Ecto neural progenitor cell (in vitro differentiated cells): Measurements from ENCODE around the gene ANXA4.
"Not testable (repeated sequence)": the region's sequence is repeated elsewhere in the genome, so short reads cannot be mapped to it uniquely, and the experiment has no call there.

Experiments used
- DNase-seq: peaks from one replicate; pipeline ENCODE4 v3.0.0-alpha.2; 2018; ENCODE audit warnings: low spot score

The ANXA4 gene

DNA sequence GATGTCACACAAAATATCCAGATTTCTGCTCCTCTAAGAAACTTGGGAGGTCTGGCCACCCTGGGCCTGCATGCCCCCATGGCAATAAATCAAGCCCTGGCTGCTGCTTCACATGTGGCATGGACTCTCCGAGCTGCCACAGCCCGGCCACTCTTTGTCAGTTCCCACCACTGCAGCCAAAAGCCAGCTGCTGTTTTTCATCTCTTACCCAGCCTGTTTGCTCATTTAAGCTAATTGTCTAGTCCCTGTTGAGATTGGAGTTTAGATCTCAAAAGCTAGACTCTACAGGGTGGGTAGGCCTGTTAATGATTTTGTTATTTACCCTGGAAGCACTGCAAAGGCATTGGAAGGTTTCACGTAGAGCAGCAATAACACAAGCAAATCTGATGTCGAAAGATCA is 20.9 kb upstream of the ANXA4 start:
- no peak for DNase-seq

DNA sequence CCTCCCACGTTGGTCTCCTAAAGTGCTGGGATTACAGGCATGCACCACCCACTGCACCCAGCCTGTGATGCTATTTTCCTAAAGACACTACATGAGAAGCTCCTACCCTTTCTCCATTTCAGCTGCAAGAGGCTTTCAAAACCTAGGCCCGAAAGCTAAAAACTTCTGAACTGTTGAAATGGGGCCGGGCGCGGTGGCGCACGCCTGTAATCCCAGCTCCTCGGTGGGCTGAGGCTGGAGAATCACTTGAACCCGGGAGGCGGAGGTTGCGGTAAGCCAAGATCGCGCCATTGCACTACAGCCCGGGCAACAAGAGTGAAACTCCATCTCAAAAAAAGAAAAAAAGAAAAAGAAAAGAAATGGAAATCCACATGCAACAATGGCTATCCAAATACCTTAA is 18.1 kb upstream of the ANXA4 start:
- DNase-seq, result no peak

DNA sequence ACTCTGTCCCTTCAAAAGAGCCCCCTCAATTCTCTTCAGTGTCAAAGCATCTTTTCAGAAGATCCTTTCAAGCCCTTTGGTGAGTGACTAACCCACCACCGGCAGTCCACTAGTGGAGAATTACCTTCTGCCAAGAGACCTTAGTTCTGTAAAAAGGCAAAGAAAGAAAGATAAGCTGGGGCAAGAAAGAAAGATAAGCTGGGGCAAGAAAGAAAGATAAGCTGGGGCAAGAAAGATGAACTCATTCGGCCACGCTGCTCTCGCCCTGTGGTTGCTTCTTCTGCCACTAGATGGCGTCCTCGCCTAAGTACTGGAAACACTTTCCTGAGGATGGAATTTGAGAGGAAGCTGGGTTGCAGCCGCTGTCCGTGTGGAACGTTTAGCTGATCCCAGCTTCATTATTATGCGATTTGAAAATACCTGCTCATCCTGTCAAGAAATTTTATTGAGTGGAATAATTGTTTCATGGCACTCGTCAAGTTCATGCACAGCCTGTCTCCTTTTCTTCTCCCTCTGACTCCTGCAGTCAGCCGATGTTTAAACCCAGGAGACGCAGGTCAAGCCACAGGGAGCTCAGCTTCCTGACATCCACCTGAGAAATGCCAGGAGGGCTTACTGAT is 17.3 kb upstream of the ANXA4 start:
- DNase-seq, result peak; percentile 88

DNA sequence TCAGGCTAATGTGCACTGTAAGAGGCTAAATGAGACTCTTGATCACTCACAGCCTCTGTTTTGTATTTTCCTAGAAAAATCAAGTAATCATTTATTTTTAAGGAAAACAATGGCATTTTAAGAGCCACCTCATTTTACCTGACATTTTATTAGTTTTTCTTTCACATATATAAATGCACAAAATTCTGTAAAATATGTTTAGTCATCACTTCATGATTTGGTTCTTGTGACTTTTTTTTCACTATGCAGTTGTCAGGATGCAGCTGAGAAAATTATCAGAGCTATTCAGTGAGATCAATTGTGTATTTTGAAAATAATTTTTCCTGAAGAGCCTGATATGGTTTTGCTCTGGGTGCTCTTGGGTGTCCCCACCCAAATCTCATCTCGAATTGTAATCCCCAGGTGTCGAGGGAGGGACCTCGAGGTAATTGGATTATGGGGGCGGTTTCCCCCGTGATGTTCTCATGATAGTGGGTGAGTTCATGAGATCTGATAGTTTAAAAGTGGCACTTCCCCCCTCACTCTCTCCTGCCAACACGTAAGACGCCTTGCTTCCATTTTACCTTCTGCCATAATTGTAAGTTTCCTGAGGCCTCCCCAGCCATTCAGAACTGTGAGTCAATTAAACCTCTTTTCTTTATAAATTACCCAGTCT is 16.1 kb upstream of the ANXA4 start:
- no peak for DNase-seq

DNA sequence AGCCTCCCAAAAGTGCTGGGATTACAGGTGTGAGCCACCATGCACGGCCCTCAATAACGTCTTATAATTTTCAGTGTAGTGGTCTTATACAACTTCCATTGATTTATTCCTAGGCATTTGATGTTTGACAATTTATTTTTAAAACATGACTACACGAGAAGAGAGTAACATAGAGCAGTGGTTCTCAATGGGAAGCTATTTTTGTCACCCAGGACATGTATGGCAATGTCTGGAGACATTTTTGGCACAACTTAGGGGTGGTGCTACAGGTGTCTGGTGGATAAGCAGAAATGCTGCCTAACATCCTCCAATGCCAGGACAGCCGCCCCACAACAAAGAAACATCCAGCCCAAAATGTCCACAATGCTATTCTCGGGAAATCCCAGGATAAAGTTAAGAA is 12.7 kb upstream of the ANXA4 start:
- no peak for DNase-seq

DNA sequence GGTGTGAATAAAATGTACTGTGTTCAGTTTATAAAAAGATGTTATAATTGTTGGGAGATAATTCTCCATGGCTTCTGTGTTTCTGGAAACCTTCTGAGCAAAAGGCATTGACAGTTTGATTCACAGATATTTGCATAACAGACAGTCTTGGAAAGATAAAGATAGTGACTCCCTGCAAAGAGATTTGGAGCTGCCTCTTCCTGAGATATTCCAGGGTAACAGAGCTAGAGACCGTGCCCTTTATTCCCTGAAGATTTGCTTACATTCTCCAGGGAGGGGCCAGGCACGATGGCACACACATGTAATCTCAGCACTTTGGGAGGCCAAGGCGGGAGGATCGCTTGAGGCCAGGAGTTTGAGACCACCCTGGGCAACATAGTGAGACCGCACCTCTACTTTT is 12.2 kb upstream of the ANXA4 start:
- no peak for DNase-seq

DNA sequence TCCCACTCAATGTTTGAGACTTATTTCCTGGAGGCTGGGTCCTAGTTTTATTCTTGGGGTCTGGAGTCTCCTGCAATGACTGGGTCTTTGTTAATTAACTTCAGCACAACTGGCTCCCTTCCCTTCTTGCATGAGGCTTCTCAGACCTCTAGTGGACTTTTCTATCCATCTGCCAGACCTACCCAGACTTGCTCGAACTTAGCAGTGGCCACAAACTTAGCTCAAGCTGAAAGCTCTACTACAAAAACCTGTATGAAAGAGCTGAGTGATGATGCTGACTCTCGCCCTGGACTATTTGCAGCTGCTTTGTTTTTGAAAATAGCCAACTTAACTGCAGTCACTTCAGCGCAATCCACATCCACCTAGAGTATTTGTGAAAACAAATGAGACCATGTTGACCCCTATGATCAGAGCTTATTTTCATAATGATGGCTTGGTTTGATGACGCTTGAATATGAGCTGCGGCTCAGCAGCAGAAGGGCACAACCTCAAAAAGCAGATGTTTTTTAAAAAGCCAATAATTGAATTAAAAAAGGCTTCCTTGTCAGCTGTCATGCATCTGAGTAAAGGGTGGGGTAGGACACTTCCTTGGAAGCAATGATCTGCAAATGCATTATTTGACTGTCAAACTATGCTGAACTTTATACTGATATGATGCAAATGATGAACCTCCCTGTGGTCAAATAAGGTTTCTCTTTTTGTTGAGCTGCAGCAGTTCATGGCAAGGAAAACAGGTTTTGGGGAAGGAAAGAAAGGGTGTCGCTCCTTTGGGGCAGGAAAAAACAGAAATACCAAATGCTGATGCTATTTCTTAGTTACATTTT is 10.6 kb upstream of the ANXA4 start:
- no peak for DNase-seq

DNA sequence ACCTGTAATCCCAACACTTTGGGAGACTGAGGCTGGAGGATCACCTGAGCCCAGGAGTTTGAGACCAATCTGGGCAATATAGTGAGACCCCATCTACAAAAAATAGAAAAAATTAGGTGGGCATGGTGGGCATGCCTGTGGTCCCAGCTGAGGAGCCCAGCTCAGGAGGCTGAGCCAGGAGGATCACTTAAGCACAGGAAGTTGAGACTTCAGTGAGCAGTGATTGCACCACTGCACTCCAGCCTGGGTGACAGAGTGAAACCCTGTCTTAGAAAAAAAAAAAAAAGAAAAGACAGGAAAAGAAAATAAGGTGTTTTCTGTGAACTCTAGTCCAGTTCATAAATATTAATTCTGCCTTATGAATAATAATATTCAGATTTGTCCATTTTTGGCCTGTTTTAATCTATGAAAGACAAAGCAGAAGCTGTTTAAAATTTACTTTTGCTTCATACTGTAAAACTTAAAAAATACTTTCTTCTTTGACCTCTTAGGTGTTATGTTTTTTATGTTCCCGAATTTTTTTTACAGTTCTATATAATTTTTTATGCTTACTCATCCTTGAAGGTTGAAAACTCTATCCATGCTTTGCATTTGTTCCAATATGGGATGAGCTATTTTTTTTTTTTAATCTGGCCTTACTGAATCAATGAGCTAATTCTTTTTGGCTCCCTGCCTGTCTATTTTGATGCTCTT is 8.4 kb upstream of the ANXA4 start:
- DNase-seq, result no peak

DNA sequence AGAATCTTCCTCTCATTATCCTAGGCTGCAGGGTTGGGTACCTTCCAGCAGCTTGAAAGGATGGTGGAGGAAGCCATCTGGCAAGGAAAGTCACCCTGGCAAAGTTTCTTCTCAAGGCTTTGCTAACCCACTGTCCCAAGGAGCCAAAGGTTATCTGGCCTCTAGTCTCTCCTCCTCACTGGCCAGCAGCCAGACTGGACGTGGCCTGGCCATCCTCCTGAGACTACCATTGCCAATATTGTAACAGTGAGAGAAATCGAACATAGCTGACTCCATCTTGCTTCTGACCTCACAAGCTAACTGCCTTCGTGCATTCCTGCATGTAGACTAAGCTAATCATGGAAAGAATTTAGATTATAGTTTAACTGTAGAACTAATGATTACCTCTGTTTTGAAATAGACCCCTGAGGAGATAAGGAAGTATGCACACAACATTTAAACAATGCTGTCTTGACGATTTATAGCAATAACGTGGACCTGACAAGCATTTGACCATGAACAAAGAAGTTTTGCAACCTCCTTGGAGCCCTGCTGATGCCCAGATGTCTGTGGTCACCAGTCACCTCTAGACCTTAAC is 7.8 kb upstream of the ANXA4 start:
- DNase-seq, result no peak

DNA sequence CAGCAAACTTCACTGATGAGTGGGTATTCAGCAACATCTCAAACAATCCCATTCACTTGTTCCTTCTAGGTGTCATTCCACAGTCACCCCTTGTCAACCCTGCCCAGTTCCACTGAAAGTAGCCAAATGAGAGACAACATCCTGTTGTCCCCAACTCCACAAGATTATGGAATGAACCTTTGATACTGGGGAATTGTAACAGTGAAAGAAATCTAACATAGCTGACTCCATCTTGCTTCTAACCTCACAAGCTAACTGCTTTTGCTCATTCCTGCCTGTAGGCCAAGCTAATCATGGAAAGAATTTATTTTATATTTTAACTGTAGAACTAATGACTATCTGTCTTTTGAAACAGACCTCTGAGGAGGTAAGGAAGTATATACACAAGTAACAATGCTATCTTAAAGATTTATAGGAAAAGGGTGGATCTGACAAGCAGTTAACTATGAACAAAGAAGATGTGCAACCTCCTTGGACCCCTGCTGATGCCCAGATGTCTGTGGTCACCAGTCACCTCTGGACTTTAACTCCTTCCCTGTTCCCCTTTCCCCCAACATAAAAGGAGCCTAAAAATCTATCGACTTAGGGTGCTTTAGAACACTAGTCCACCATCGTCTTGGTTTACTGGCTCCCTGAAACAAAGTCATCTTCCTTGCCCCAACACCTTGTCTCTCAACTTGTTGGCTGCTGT is 6.9 kb upstream of the ANXA4 start:
- DNase-seq, result no peak

DNA sequence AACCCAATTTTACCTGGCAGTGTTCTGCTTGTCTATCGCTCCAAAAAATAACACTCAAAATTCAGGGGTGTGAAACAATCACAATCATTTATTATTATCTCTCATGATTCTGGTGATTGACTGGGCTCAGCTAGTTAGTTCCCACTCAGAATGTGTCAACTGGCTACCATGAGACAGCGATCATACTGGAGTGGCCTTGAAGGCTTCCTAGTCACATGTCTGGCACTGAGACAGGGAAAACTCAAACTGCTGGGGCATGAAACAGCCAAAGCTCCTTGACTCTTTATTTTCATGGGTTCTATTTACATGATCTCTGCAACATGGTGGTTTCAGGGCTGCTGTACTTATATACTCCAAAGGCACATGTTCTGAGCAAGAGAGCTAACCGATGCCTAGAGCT is 6.2 kb upstream of the ANXA4 start:
- no peak for DNase-seq

DNA sequence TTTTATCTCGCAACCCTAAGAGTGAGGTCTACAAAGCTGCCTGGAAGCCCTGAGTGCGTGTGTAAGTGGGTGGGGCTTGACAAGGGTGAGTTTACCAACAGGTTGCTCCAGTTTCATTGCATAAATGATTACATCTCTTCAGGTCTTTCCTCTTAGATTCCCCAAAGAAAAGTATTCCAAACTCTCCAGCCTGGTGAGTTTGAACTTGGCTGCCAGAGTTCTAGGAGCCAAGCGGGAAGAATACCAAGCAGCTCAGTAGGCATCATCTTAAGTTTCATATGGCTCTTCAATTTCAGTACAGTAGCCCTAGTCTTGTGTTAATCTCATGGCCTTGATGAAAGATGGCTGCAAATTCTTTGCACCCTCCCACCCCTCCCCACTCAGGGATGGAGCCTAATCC is 3.8 kb upstream of the ANXA4 start:
- not testable (repeated sequence) for DNase-seq

DNA sequence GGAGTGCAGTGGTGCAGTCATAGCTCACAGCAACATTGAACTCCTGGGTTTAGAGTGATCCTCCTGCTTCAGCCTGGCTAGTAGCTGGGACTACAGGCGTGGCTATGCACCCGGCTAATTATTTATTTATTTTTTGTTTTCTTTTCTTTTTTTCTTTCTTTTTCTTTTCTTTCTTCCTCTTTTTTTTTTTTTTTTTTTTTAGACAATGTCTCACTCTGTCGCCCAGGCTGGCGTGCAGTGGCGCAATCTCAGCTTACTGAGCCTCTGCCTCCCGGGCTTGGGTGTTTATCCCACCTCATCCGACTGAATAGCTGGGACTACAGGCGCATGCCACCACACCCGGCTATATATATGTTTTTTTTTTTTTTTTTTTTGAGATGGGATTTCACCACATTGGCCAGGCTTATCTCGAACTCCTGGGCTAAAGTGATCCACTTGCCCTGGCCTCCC is 1.4 kb upstream of the ANXA4 start:
- no peak for DNase-seq

DNA sequence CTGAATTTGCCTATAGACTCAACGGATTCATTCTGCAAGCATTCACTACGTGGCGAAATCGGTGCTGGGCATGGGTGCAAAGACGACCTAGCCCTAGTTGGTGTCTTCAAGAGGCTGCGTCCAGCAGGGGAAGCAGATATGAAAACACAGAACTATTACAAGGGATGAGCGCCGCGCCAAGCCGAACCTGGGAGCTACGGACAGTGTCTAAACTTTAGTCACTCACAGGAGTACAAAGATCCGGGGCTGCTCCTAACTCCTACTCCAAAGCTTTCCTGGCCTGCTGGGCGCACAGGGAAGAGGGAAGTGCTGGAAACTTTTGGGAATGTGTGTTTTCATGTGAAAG is 732 bp upstream of the ANXA4 start:
- no peak for DNase-seq

DNA sequence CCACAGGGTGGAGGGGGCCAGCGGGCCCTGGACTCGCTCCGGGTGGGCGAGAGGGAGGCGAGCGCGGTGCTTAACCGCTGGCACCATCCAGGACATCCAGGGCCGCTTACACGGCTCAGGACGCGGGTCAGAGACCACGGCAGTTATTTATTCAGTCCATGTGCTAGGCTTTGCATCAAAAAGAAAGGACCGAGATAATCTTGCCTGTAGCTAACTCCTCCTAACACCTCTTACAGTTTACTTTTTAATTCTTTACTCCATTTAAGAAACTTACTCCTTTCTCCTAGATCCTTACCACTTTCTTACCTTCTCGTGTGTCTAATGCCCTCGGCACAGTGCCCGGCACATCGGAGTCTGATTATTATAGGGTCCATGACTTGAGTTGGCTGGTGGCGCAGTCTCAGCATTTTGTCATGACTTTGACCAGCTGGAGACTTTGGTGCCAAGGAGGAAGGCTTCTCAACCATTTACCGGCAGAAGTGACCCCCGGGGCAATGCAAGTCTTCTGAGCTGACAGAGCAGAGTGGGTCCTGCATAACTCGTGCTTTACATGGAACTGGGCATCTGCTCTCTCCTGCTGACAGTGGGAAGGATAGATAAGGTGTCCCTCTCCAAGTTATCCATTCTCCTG is 503 bp downstream of the ANXA4 start:
- no peak for DNase-seq

DNA sequence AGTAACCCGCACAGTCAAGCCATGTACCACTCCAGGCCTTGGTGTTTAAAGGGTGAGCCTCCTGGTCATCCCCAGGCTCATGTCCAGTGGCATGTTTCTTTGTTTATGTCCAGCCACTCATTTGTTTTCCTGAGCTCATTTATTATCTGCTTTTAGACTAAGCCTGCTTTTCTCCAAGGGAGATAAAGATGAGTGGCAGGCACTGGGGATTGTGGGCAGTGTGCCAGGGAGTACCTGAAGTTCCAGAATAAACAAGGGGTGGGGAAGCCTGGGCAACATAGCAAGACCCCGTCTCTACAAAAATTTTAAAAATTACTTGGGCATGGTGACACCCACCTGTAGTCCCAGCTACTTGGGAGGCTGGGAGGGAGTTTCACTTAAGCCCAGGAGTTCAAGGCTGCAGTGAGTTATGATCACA is 1.9 kb downstream of the ANXA4 start:
- DNase-seq, result no peak

DNA sequence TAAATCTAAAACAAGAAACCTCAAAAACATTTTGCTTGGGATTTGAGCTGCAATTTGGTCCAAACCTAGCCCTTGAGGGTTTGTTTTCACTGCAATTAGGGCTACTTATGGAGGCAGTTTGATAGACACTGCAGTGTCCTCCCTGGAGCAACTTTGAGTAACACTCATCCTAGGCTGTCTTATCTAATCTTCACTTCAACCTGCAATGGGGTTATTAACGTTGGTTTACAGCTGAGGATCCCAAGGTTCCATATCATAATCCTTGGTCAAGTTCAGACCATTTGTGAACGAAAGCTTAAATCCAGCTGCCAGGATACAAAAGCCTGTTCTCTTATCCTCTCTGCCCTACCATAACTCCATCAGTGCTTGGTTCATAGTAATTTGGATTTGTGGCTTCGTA is 2.5 kb downstream of the ANXA4 start:
- DNase-seq, result no peak

DNA sequence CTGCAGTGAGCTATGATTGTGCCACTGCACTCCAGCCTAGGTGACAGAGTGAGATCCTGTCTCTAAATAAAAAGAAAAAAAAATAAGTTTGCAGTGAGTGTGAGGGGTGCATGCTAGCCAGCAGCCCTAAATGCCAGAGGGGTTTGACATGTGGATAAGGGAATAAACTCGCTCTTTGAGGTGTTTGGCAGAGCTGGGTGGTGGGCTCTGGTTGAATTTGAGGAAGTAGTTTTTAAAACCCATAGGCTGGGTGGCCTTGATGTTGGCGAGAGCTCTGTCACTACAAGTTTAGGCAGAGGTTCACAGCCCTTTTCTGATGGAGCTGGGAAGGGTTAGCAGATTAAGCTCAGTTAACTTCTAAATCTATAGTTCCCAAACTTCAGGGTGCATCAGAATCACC is 3.1 kb downstream of the ANXA4 start:
- DNase-seq, result no peak

DNA sequence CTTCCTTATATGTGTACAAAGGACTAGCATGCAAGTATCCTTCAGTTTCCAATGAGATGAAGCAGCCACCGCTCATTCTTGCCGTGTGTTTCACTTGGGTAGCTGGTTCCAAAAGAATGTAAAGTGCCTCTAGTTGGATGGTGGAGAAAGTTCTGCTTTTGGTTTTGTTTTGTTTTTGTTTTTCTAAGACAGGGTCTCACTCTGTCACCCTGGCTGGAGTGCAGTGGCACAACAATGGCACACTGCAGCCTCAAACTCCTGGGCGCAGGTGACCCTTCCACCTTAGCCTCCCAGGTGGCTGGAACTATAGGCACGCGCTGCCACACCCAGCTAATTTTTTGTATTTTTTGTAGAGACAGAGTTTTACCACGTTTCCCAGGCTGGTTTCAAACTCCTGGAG is 8.3 kb downstream of the ANXA4 start:
- DNase-seq, result no peak

DNA sequence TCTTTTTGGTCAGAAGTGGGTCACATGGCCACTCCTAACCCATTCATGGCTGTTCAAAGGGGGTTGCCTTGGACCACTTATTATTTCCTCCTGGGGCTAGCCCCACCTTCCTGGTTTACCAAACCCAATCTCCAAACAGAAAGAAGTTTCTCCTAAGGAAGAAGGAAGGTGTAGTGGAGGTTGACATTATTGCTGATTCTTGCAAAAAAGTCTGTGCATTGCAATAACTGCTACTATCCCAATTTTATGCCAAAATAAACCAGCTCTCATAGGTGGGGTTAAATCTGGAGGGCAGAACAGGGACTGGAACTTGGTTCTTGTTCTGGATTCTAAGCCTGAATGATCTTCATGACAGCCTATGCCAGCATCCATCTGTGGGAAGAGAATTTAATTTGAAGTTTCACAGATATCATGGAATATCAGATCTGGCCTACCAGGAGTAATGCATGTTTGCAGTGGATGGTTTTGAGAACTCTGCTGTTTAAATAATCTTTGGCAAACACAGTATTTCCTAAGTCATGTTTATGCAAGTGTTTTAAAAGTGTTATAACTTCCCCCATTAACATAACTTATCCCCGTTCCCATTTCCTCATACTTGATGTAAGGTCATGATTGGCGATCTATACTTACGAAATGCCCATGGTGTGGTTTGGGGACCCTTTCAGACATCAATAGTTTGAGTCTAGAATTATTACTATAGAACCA is 11.9 kb downstream of the ANXA4 start:
- no peak for DNase-seq

DNA sequence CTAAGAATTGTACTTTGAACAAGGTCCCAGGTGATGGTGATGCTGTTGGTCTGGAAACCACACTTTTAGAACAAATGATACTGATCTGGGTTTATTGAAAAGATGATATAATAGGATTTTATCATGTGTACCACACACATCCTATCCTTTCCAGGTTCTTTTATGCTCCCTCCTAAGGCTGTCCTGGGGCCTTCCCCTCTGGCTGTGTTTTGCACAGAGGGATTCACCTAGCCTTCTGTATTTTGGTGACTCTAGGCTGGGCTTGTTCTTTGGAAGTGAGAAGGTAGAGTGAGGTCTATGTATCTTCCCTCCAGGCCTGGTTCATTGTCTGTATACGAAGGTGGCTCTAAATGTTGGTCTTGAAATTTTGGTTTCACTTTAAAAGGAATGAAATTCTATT is 12.7 kb downstream of the ANXA4 start:
- DNase-seq, result no peak
